Measurements from ENCODE around the gene KCNJ14. TPM values are rescaled to one million over a fixed set of nuclear protein-coding genes. Genes with fewer than 3 reads are reported as not detected.

KCNJ14 gene
- total and polyA plus RNA-seq, 2 donors (not counting 3 experiments of a cell fraction or from before 2014, with no cell fraction given): 0.26 to 1.4 TPM

- no peak overlapping the region for H2AFZ ChIP-seq (ENCODE audit: low read depth, low read length)
- peak; percentile 65 for DNase-seq (ENCODE audit: low read depth, low spot score)
- intact Hi-C loops (cut with micrococcal nuclease): loop anchor here (1.0 kb wide), 1 partner anchor 95 kb away; no protein-coding TSS in a partner anchor
- H3K27me3 ChIP-seq (ENCODE audit: control insufficient read depth in 2 of 2, insufficient read depth in 2 of 2, low read length in 2 of 2): peaks cover 3 to 7% of the 10 kb centered on the region in 2 experiments
- CTCF ChIA-PET: interaction anchor here (0.6 to 5.3 kb wide), 31 partner anchors 8 to 218 kb away, joined by 3 to 203 read pairs (median 4); partner anchors contain the start of gene KDELR1
- no TSS peak for BruUV-seq (replicated peaks)
- no peak overlapping the region for H3K27ac ChIP-seq (ENCODE audit: insufficient read depth, low read depth, low read length)
- peak; percentile 83 for FAIRE-seq
- H3K4me1 ChIP-seq (ENCODE audit: control insufficient read depth, extremely low read depth, insufficient read depth, low read length): peaks cover 13% of the 10 kb centered on the region
- TF ChIP-seq, protein P1, sequence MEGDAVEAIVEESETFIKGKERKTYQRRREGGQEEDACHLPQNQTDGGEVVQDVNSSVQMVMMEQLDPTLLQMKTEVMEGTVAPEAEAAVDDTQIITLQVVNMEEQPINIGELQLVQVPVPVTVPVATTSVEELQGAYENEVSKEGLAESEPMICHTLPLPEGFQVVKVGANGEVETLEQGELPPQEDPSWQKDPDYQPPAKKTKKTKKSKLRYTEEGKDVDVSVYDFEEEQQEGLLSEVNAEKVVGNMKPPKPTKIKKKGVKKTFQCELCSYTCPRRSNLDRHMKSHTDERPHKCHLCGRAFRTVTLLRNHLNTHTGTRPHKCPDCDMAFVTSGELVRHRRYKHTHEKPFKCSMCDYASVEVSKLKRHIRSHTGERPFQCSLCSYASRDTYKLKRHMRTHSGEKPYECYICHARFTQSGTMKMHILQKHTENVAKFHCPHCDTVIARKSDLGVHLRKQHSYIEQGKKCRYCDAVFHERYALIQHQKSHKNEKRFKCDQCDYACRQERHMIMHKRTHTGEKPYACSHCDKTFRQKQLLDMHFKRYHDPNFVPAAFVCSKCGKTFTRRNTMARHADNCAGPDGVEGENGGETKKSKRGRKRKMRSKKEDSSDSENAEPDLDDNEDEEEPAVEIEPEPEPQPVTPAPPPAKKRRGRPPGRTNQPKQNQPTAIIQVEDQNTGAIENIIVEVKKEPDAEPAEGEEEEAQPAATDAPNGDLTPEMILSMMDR (IDR thresholded peaks at IDR 0.05; ENCODE audit: extremely low read depth in 1 of 2, insufficient read depth in 1 of 2, low read depth in 1 of 2, low read length in 2 of 2): peak; percentile 95 to 99
- no peak for TF ChIP-seq MYC (IDR thresholded peaks at IDR 0.05; ENCODE audit: low read depth, low read length)
- no peak overlapping the region for H3K9ac ChIP-seq (replicated peaks; ENCODE audit: extremely low read depth, insufficient read depth, low read length)
- H4K20me1 ChIP-seq (replicated peaks; ENCODE audit: control insufficient read depth, extremely low read depth, insufficient read depth, low read length): no peaks in the 10 kb centered on the region
- H3K4me2 ChIP-seq (ENCODE audit: insufficient read depth, low read length): no peak overlapping the region
- no peaks in the 10 kb centered on the region for H3K36me3 ChIP-seq (ENCODE audit: control insufficient read depth in 2 of 2, extremely low read depth in 1 of 2, insufficient read depth in 2 of 2, low read length in 2 of 2)
- no peaks in the 10 kb centered on the region for H3K79me2 ChIP-seq (ENCODE audit: control insufficient read depth, insufficient read depth, low read length)
- no peak overlapping the region for H3K4me3 ChIP-seq (replicated peaks in 1 of 3; ENCODE audit: insufficient read depth in 1 of 3, low read depth in 1 of 3, low read length in 3 of 3)
- dilution Hi-C loops (cut with MboI; ENCODE audit: extremely low pct_ligation_motif_present, low sequenced_read_pairs): no loop called here
- H3K9me1 ChIP-seq (replicated peaks; ENCODE audit: control insufficient read depth, extremely low read depth, insufficient read depth, low read length): no peaks in the 10 kb centered on the region
- POLR2A ChIA-PET: interaction anchor here (0.7 kb wide), 1 partner anchor 101 kb away, joined by 4 read pairs; no protein-coding TSS in a partner anchor
- H3K9me3 ChIP-seq (replicated peaks; ENCODE audit: control insufficient read depth, insufficient read depth, low read length): no peaks in the 10 kb centered on the region
Measured at GRCh38 chr19:48489608-48490216, 34.3 kb downstream of the KCNJ14 start.

- peak; percentile 37 for TF ChIP-seq EZH2 (IDR thresholded peaks at IDR 0.05; ENCODE audit: borderline replicate concordance, low read depth, low read length, severe bottlenecking)
- no peak for TF ChIP-seq MYC (IDR thresholded peaks at IDR 0.05; ENCODE audit: low read depth, low read length)
- Histone ChIP-seq H3K4me3 (replicated peaks in 1 of 3; ENCODE audit: insufficient read depth in 1 of 3, low read depth in 1 of 3, low read length in 3 of 3) (no peak overlapping the region), H2AFZ (ENCODE audit: low read depth, low read length) (no peak overlapping the region), H3K36me3 (ENCODE audit: control insufficient read depth in 2 of 2, extremely low read depth in 1 of 2, insufficient read depth in 2 of 2, low read length in 2 of 2) (no peaks in the 10 kb centered on the region), H3K79me2 (ENCODE audit: control insufficient read depth, insufficient read depth, low read length) (no peaks in the 10 kb centered on the region), H3K9me3 (replicated peaks; ENCODE audit: control insufficient read depth, insufficient read depth, low read length) (no peaks in the 10 kb centered on the region), H3K9me1 (replicated peaks; ENCODE audit: control insufficient read depth, extremely low read depth, insufficient read depth, low read length) (no peaks in the 10 kb centered on the region), H3K27me3 (ENCODE audit: control insufficient read depth in 2 of 2, insufficient read depth in 2 of 2, low read length in 2 of 2) (peaks cover 3 to 7% of the 10 kb centered on the region in 2 experiments), H3K4me1 (ENCODE audit: control insufficient read depth, extremely low read depth, insufficient read depth, low read length) (peaks cover 21% of the 10 kb centered on the region), H3K27ac (ENCODE audit: insufficient read depth, low read depth, low read length) (no peak overlapping the region), H3K9ac (replicated peaks; ENCODE audit: extremely low read depth, insufficient read depth, low read length) (no peak overlapping the region), H3K4me2 (ENCODE audit: insufficient read depth, low read length) (no peak overlapping the region), H4K20me1 (replicated peaks; ENCODE audit: control insufficient read depth, extremely low read depth, insufficient read depth, low read length) (no peaks in the 10 kb centered on the region)
- BruUV-seq (replicated peaks): no TSS peak
- FAIRE-seq (no peak), DNase-seq (ENCODE audit: low read depth, low spot score) (no peak)
- dilution Hi-C loops (cut with MboI; ENCODE audit: extremely low pct_ligation_motif_present, low sequenced_read_pairs) (no loop called here), intact Hi-C loops (cut with micrococcal nuclease) (no loop called here)
- ChIA-PET CTCF (interaction anchor here (0.9 to 5.3 kb wide), 5 partner anchors 12 to 140 kb away, joined by 3 to 203 read pairs (median 9); no protein-coding TSS in a partner anchor), POLR2A (interaction anchor here (0.6 kb wide), 1 partner anchor 23 kb away, joined by 4 read pairs; no protein-coding TSS in a partner anchor)
Measured at GRCh38 chr19:48490981-48491792, 35.8 kb downstream of the KCNJ14 start.
